HepG2 (cell line): ENCODE measurements around the gene CCDC6.

Experiments used
- BHLHE40 ChIP-seq: IDR thresholded peaks from 2 replicates; pipeline ENCODE4 v1.6.1; 2011; ENCODE audit warnings: low read length, improper control_type of control experiment
- CEBPG ChIP-seq: IDR thresholded peaks from 2 replicates; pipeline ENCODE4 v1.6.1; 2016
- EZH2 ChIP-seq: conservative IDR thresholded peaks from 2 replicates; pipeline ENCODE4 v1.6.1; 2012; ENCODE audit warnings: mild to moderate bottlenecking, low read depth, low read length, moderate library complexity
- GABPA ChIP-seq, 2 experiments: IDR thresholded peaks; 2 replicates each; pipeline ENCODE4 v1.6.1; 2011 to 2016; ENCODE audit warnings: low read depth in 2 of 2, low read length in 1 of 2, missing biosample characterization in 1 of 2, missing genetic modification characterization in 1 of 2
- REPIN1 ChIP-seq: sonication (generic); formaldehyde crosslinking; IDR thresholded peaks from 2 replicates; pipeline ENCODE4 v1.8.0; 2022; ENCODE audit warnings: missing genetic modification reagents, low read depth, mild to moderate bottlenecking, borderline replicate concordance
- SALL2 ChIP-seq: sonication (generic); formaldehyde crosslinking; IDR thresholded peaks from 2 replicates; pipeline ENCODE4 v1.8.1; 2023; ENCODE audit warnings: mild to moderate bottlenecking, missing genetic modification reagents, inconsistent platforms
- ZBTB14 ChIP-seq: sonication (generic); formaldehyde crosslinking; IDR thresholded peaks from 2 replicates; pipeline ENCODE4 v1.4.0; 2020; ENCODE audit warnings: missing genetic modification reagents
- ZNF224 ChIP-seq: sonication (generic); formaldehyde crosslinking; IDR thresholded peaks from 2 replicates; pipeline ENCODE4 v1.5.0; 2020; ENCODE audit warnings: mild to moderate bottlenecking, missing genetic modification reagents
- TF ChIP-seq, protein P1 (sequence below): sonication (generic); formaldehyde crosslinking; IDR thresholded peaks from 2 replicates; pipeline ENCODE4 v1.5.0; 2020; ENCODE audit warnings: mild to moderate bottlenecking, missing genetic modification reagents, moderate library complexity

DNA sequence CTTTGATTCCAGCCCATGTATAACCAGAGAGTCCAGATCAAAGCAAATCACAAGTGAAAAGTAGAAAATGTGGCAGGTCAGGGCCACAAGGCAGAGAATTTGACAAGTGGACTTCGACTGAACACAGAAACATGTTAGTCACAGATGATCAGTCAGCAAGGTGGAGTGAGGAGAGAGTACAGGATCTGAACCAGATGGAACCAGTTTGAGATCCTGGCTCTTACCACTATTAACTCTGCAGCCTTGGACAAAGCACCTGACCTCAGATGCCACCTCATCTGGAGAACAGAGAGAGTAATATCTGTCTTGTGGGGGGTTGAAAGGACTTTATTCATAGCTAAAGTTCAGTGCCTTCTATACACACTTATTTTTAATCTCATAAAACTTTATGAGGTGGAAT, 157.5 kb downstream of the CCDC6 start:
- TF ChIP-seq GABPA (IDR thresholded peaks at IDR 0.05; ENCODE audit: low read depth, low read length) (no peak), GABPA (CRISPR knock-in tag; IDR thresholded peaks at IDR 0.05; ENCODE audit: low read depth) (no peak), EZH2 (no peak), REPIN1 (no peak), ZNF224 (no peak), SALL2 (no peak), BHLHE40 (no peak), ZBTB14 (CRISPR knock-in tag) (no peak), CEBPG (CRISPR knock-in tag) (no peak)
- TF ChIP-seq, protein P1, sequence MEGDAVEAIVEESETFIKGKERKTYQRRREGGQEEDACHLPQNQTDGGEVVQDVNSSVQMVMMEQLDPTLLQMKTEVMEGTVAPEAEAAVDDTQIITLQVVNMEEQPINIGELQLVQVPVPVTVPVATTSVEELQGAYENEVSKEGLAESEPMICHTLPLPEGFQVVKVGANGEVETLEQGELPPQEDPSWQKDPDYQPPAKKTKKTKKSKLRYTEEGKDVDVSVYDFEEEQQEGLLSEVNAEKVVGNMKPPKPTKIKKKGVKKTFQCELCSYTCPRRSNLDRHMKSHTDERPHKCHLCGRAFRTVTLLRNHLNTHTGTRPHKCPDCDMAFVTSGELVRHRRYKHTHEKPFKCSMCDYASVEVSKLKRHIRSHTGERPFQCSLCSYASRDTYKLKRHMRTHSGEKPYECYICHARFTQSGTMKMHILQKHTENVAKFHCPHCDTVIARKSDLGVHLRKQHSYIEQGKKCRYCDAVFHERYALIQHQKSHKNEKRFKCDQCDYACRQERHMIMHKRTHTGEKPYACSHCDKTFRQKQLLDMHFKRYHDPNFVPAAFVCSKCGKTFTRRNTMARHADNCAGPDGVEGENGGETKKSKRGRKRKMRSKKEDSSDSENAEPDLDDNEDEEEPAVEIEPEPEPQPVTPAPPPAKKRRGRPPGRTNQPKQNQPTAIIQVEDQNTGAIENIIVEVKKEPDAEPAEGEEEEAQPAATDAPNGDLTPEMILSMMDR: no peak
